HL-60 (cell line): ENCODE results near the gene NEK8.

Experiments
- GABPA ChIP-seq: IDR thresholded peaks from 2 replicates; pipeline ENCODE4 v1.6.1; 2012; ENCODE audit warnings: low read depth
- POLR2AphosphoS5 ChIP-seq: IDR thresholded peaks from 2 replicates; pipeline ENCODE4 v1.6.1; 2012; ENCODE audit warnings: low read depth
- TF ChIP-seq, protein P1 (sequence below): IDR thresholded peaks from one replicate; pipeline ENCODE4 v1.5.1; 2011; ENCODE audit warnings: low read length, control low read depth, inconsistent platforms; ENCODE audit not compliant: insufficient read depth
- TF ChIP-seq, protein P2 (sequence below): IDR thresholded peaks from 2 replicates; pipeline ENCODE4 v1.6.1; 2012; ENCODE audit warnings: low read depth; ENCODE audit not compliant: insufficient replicate concordance

DNA sequence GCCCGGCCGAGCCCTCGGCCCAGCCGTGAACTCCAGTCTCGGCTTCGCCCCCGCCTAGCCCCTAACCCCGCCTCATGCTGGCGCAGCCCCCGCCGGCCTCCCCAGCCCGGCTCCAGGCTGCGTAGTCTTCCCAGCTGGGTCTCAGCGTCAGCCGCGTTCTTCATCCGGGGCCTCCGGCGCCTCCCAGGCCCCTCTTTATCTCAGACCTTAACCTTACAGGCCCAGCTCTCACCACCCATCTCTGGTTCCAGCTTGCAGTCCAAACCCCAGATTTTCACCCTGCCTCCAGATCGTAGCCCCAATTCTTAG is 16.9 kb upstream of the NEK8 start, which contains the start of gene PROCA1:
- TF ChIP-seq, protein P1, sequence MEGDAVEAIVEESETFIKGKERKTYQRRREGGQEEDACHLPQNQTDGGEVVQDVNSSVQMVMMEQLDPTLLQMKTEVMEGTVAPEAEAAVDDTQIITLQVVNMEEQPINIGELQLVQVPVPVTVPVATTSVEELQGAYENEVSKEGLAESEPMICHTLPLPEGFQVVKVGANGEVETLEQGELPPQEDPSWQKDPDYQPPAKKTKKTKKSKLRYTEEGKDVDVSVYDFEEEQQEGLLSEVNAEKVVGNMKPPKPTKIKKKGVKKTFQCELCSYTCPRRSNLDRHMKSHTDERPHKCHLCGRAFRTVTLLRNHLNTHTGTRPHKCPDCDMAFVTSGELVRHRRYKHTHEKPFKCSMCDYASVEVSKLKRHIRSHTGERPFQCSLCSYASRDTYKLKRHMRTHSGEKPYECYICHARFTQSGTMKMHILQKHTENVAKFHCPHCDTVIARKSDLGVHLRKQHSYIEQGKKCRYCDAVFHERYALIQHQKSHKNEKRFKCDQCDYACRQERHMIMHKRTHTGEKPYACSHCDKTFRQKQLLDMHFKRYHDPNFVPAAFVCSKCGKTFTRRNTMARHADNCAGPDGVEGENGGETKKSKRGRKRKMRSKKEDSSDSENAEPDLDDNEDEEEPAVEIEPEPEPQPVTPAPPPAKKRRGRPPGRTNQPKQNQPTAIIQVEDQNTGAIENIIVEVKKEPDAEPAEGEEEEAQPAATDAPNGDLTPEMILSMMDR, result no peak
- TF ChIP-seq, protein P2, sequence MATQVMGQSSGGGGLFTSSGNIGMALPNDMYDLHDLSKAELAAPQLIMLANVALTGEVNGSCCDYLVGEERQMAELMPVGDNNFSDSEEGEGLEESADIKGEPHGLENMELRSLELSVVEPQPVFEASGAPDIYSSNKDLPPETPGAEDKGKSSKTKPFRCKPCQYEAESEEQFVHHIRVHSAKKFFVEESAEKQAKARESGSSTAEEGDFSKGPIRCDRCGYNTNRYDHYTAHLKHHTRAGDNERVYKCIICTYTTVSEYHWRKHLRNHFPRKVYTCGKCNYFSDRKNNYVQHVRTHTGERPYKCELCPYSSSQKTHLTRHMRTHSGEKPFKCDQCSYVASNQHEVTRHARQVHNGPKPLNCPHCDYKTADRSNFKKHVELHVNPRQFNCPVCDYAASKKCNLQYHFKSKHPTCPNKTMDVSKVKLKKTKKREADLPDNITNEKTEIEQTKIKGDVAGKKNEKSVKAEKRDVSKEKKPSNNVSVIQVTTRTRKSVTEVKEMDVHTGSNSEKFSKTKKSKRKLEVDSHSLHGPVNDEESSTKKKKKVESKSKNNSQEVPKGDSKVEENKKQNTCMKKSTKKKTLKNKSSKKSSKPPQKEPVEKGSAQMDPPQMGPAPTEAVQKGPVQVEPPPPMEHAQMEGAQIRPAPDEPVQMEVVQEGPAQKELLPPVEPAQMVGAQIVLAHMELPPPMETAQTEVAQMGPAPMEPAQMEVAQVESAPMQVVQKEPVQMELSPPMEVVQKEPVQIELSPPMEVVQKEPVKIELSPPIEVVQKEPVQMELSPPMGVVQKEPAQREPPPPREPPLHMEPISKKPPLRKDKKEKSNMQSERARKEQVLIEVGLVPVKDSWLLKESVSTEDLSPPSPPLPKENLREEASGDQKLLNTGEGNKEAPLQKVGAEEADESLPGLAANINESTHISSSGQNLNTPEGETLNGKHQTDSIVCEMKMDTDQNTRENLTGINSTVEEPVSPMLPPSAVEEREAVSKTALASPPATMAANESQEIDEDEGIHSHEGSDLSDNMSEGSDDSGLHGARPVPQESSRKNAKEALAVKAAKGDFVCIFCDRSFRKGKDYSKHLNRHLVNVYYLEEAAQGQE, result no peak
- TF ChIP-seq GABPA, result no peak
- no peak for TF ChIP-seq POLR2AphosphoS5
